GM19023 (cell line): ENCODE results near the gene FREM2.

Experiments used
- ATAC-seq: cut with Tn5 transposase; IDR thresholded peaks from one replicate; pipeline ENCODE4 v1.9.1; 2021; ENCODE audit warnings: mild to moderate bottlenecking, moderate library complexity; ENCODE audit not compliant: unreplicated experiment

Gene FREM2

DNA sequence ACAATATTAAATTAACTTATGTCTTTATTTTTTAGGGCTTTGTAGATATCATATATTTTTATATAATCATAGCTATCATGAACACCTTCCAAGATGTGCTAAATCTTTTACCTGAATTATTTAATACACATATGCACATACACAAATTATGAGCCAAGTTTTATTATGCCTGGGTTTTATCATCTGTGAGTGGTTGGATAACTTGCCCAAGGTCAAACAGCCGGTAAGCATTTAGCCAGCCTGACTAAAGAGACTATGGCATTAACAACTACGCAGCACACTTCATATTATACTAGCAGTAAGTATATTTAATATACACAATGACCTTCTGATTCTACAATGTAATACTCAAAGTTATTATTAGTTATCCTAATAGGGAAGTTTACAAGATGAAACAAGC is 132.7 kb downstream of the FREM2 start:
- ATAC-seq, result no peak

GRCh38 chr13:38821770-38822551 is 135.1 kb downstream of the FREM2 start:
- no peak for ATAC-seq

DNA sequence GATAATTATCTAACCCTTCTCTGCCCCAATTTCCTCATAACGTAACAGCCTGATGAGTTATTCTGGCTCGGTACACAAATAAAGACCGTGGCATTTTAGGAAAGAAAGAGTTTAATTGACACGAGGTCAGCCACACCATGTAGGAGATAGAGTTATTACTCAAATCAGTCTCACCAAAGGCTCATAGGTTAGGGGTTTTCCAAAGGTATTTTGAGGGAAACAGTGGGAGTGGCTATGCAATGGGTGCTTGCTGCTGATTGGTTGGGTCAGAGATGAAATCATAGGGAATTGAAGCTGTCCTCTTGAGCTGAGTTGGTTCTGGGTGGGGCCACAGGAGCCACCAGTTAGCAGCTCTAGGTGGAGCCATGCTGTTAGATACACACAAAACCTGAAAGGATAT is 137.5 kb downstream of the FREM2 start:
- peak; percentile 71 for ATAC-seq

DNA sequence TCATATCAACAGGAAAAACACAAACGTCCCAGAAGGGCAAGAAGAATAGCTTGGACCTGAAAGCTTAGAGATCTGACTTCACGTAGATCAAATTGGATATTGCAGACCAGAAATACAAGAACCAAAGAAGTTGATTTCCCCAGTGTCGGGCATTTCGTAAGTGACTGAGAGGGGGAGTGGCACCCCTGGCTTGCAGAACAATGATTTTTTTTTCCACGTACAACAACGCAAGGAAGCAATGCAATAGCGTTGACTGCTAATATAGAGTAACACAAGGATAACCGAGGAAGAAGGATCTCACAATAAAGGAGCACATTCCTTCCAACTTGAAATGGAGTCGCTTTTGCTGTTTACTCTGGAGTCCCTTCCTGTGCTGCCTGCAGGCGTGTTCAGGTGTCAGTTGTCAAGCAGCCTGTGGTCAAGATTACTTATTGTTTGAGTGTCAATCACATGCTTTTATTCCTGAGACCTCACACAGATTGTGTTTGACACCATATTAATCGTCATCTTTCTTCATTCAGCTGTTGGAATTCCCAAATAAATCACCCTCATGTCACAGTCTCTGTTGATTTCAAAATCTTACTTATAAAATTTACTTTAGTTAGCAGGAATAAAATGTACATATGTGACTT is 139.4 kb downstream of the FREM2 start:
- ATAC-seq, result no peak

DNA sequence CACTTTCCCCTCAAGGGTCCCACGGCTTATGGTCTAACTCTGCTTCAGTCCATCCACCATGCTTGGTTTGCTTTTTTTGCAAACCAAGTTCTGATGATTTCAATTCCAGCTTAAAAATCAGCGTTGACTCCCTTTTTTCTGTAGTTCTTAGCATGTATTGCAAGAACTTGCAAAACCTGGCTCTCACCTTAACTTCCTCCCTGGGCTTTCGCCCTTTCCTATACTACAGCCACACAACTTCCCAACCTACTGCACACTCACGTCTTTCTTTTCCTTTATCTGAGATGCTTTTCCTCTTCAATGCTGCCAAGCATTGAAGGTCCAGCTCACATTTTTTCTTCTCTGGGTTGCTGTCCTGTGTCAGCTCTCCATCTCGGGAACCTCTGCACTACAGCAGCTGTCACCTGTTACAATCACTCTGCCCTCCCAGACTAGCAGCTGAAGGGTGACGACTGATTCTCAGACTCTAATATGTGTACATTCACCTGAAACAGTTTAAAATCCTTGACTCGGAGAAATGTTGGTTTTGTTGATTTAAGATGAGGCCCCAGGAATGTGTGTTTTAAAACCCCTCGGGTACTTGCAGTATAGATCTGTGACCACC is 143.7 kb downstream of the FREM2 start:
- no peak for ATAC-seq

DNA sequence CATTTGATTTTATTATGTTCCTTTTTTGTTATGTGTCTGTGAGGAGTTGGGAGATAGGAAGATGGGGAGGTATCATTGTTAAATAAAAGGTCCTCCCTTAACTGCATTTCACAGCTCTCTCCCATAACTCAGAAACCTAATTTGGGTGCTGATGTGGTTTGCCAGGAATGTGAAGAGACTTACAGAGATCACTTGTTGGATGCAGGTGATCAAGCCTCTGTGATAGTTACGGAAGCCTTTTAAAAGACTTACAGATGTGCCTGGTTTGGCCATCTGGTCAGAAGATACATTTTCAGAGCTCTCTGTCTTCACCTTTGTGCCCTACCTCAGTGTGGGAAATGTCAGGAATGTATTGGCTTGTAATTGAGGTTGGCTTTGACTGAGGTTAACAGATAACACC is 157.7 kb downstream of the FREM2 start:
- no peak for ATAC-seq

DNA sequence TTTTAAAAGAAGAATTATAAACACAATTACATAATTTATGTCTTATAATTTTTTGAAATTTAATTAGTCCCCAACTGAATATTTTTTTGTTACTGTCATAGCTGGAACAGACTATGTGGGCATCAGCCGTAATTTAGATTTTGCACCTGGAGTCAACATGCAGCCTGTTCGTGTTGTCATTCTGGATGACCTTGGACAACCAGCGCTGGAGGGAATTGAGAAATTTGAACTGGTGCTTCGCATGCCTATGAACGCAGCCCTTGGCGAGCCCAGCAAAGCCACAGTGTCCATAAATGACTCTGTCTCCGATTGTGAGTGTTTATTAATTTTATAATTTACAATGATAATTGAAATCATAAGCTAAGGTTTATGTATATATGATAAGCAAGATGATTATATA is 161.5 kb downstream of the FREM2 start:
- ATAC-seq, result no peak

DNA sequence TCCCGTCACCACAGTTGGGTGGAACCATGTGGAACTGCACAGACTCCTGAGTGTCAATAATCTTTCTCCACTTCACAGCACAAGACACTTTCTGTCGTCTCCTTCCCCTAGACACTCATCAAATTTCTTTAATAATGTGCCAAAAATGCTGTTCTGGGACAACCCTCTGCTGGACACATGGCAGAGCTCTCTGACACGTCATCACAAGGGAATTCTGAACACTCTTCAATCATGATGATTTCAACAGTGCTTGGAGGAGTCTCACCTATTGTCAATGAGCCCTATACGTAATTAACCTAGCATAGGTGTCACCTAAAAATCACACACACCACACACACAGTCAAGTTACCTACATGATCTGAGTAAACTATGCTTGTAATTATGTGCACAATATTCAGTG is 162.4 kb downstream of the FREM2 start:
- ATAC-seq, result no peak

DNA sequence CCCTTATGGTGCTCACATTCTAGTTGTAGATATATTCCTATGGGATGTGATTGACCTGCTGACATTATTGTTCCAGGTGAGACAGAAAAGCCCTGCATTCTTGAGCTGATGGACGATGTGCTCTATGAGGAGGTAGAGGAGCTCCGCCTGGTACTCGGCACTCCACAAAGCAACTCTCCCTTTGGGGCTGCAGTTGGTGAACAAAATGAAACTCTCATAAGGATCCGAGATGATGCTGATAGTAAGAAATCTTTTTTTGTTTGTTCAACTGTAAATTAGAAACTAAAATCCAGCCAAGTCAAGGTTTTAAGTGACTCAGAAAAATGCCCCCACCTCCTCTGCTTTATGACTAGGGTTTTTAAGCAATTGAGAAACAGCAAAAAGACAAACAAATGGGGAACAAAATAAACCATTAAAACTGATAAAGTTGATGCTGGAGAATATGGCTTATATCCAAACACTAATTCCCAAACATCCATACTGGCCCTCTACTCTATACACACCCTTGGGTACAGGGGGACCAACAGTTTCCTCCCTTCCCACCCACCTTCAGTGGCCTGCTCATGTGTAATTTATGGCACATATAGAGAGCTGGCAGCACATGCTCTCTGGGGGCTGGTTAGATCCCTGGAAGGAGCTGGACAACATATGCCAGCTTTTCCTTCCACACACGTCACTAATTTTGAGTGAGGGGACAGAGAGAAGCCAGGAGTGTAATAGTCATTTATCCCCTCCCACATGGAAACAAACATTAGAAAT is 164.2 kb downstream of the FREM2 start:
- peak; percentile 75 for ATAC-seq

- ATAC-seq, result no peak
Observed at GRCh38 chr13:38854226-38854625, 167.3 kb downstream of the FREM2 start.

DNA sequence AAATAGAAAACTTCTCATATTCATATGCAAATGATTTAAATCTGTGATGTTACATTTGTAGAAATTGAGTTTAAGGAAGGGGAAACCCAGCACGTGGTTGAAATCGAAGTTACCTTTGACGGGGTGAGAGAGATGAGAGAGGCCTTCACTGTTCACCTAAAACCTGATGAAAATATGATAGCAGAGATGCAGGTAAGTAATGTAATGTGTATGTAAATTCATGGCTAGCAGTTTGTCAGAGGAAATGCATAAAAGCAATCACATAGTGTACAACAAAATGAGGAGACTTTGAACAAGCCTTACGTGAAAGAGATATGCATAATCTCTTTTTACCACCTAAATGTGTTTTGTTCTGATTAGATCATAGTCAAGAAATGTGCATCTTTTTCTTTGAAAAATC is 169.2 kb downstream of the FREM2 start:
- ATAC-seq, result no peak

DNA sequence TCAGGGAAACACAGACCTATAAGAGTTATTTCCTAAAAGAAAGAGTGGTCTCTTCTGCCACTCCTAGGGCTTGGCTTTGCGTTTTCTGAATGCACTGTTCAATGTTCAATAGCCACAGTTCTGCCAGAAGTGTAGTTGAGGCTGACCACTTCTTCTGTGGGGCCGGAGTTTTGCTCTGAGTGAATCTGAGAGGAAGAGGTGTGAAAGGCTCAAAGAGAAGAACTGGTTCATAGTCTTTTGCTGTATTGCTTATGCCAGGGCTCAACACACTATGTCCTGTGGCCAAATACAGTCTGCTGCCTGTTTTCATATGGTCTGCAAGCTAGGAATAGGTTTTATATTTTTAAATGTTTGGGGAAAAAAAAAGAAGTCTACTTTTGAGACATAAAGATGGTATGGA is 175.6 kb downstream of the FREM2 start:
- no peak for ATAC-seq

DNA sequence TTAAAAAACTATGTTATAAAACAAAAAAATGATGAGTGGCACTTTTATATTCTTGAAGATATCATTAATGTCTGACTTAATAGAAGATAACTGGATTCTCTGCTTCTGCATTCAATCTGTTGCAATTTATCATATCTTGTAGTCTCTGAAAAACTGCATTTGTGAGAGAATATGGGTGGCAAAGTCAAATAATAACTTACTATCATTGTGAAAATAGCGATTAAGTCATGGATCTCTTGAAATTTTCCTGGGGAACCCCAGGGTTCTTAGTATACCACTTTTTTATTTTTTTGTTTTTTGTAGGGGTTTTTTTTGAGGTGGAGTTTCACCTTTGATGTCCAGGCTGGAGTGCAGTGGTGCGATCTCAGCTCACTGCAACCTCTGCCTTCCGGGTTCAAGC is 176.7 kb downstream of the FREM2 start:
- no peak for ATAC-seq

- no peak for ATAC-seq
Observed at GRCh38 chr13:38866649-38867048, 179.8 kb downstream of the FREM2 start.

DNA sequence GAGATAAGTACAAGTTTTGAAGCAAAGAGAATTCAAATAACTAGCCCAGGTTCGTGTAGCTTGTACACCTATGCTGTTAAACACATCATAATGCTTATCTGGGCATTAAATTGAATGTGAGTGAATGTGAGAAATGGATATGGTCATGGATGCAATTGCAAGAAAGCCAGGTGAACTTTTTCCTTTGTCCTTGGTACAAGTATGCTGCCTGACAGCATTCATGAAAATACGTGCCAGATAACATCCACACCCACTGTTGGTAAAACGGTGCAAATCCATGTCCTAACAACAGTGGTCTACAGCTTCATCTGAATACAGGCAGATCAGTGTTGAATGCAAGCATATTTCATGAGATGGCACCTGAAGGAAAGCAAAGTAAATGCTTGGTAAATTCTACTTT is 181.5 kb downstream of the FREM2 start:
- no peak for ATAC-seq

DNA sequence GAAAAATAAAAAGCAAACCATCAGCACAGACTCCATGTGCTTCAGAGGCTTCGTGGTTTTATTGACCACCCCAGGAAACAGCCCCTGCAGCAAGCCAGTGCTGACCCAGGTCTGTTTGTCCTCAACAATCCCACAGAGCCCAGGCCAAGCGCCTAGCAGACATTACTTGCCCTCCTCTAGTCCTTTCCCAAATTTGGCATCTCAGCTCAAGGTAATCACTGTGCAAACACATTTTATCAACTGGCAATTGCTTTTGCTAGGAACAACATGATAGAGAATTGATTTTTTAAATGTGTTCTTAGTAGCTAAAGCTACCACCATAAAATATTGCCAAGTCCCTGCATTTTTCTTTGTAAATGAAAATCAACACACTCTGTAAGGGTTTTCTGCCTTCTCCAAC is 182.0 kb downstream of the FREM2 start:
- no peak for ATAC-seq

- no peak for ATAC-seq
Observed at GRCh38 chr13:38871275-38871674, 184.4 kb downstream of the FREM2 start.

- ATAC-seq, result peak; percentile 86
Observed at GRCh38 chr13:38872693-38873092, 185.8 kb downstream of the FREM2 start.

DNA sequence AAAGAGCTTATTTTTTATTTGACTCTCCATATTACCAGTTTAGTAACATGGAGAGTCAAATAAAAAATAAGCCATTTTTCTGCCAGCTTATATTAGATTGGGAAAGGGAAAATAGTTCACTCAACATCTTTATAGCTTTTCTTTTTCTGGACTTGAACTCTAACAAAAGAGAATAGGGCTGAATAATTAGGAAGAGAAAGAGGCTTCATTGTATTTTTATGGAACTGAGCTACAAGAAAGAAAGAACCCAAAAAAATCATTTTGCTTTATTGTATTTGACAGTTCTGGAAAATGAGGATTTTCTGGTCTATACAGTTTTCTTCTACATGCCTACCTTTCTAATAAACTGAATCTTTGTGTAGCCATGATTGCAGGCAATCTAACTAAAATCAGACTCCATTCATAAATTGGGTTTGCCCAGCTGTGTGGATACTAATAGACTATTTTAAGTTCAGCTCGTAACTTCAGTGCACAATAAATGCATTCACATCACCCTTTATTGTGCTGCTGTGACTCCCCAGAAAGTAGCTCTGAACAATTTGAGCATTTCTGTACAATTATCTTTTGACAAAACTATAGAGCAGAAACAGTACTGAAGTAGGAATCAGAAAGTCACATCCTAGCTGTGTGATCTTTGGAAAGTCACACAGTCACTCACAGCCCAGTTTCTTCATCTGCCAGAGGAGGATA is 188.5 kb downstream of the FREM2 start:
- no peak for ATAC-seq

GRCh38 chr13:38879278-38879677 is 192.4 kb downstream of the FREM2 start:
- no peak for ATAC-seq

DNA sequence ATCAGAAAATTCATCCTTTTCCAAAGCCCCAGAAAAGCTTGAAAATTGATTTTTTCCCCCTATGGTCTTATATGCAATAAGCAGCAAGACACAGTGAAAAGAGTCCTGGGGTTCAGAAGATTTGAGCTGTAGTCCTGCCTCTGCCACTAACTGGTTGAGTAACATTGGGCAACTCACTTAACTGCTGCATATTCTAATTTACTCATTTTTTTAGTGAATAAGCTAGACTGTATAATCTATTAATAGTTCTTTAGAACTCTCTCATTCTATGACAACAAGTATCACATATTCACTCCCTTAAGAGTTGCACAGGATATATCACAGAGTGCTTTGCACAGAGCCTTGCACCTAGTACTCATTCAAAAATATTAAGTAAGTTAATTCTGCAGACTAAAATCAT is 192.9 kb downstream of the FREM2 start:
- no peak for ATAC-seq
